ENCODE measurements around the gene CD83. TPM values are rescaled to one million over a fixed set of nuclear protein-coding genes. Genes with fewer than 3 reads are reported as not detected.

CD83 gene
- total RNA-seq, 1 donor from 2014 or later: 1.8 TPM

- Histone ChIP-seq H3K4me2 (ENCODE audit: low read length) (no peak overlapping the region), H3K9me3 (ENCODE audit: insufficient read depth, low read depth, low read length) (peaks cover 5% of the 10 kb centered on the region), H3K79me2 (ENCODE audit: insufficient read depth, low read length) (no peaks in the 10 kb centered on the region), H3K27ac (ENCODE audit: low read depth, low read length) (no peak overlapping the region), H4K20me1 (ENCODE audit: insufficient read depth, low read length) (no peaks in the 10 kb centered on the region), H3K9ac (ENCODE audit: low read length) (no peak overlapping the region), H3K36me3 (ENCODE audit: insufficient read depth, low read length) (no peaks in the 10 kb centered on the region), H3K4me1 (ENCODE audit: insufficient read depth, low read length) (no peaks in the 10 kb centered on the region), H3K27me3 (ENCODE audit: insufficient read depth, low read length) (peaks cover 21% of the 10 kb centered on the region), H2AFZ (ENCODE audit: low read depth, low read length) (no peak overlapping the region), H3K4me3 (ENCODE audit: insufficient read depth, low read depth, low read length) (no peak overlapping the region)
- H3K4me1 Mint-ChIP-seq (ENCODE audit: low read depth, unreplicated experiment): no peaks in the 10 kb centered on the region
- TF ChIP-seq CTCF (IDR thresholded peaks at IDR 0.05; ENCODE audit: insufficient read depth, low read depth, low read length): no peak
- no peak for TF ChIP-seq EZH2 (IDR thresholded peaks at IDR 0.05; ENCODE audit: insufficient read depth, low read length)
- peaks cover 27% of the 10 kb centered on the region for H3K27me3 Mint-ChIP-seq (ENCODE audit: low read depth, unreplicated experiment)
- peaks cover 3% of the 10 kb centered on the region for H3K36me3 Mint-ChIP-seq (ENCODE audit: low read depth, unreplicated experiment)
- DNase-seq (ENCODE audit: low read depth) (no peak), FAIRE-seq (no peak)
- H3K4me3 Mint-ChIP-seq (ENCODE audit: unreplicated experiment): no peak overlapping the region
- H3K9me3 Mint-ChIP-seq (ENCODE audit: unreplicated experiment): peaks cover 14% of the 10 kb centered on the region
- H3K27ac Mint-ChIP-seq (ENCODE audit: unreplicated experiment): no peak overlapping the region
These were observed 9.7 kb upstream of the CD83 start for GRCh38 chr6:14107711-14108494.

GRCh38 chr6:14108571-14109410, 8.8 kb upstream of the CD83 start:
- H3K9ac ChIP-seq (ENCODE audit: low read length): no peak overlapping the region
- no peak overlapping the region for H3K27ac Mint-ChIP-seq (ENCODE audit: unreplicated experiment)
- H3K4me2 ChIP-seq (ENCODE audit: low read length): no peak overlapping the region
- no peaks in the 10 kb centered on the region for H4K20me1 ChIP-seq (ENCODE audit: insufficient read depth, low read length)
- peaks cover 18% of the 10 kb centered on the region for H3K27me3 ChIP-seq (ENCODE audit: insufficient read depth, low read length)
- peaks cover 20% of the 10 kb centered on the region for H3K27me3 Mint-ChIP-seq (ENCODE audit: low read depth, unreplicated experiment)
- no peak overlapping the region for H3K27ac ChIP-seq (ENCODE audit: low read depth, low read length)
- no peaks in the 10 kb centered on the region for H3K36me3 ChIP-seq (ENCODE audit: insufficient read depth, low read length)
- H3K9me3 Mint-ChIP-seq (ENCODE audit: unreplicated experiment): peaks cover 11% of the 10 kb centered on the region
- H3K4me1 Mint-ChIP-seq (ENCODE audit: low read depth, unreplicated experiment): no peaks in the 10 kb centered on the region
- H3K36me3 Mint-ChIP-seq (ENCODE audit: low read depth, unreplicated experiment): peaks cover 3% of the 10 kb centered on the region
- no peaks in the 10 kb centered on the region for H3K4me1 ChIP-seq (ENCODE audit: insufficient read depth, low read length)
- H3K4me3 Mint-ChIP-seq (ENCODE audit: unreplicated experiment): no peak overlapping the region
- H3K4me3 ChIP-seq (ENCODE audit: insufficient read depth, low read depth, low read length): no peak overlapping the region
- no peak for TF ChIP-seq EZH2 (IDR thresholded peaks at IDR 0.05; ENCODE audit: insufficient read depth, low read length)
- TF ChIP-seq CTCF (IDR thresholded peaks at IDR 0.05; ENCODE audit: insufficient read depth, low read depth, low read length): no peak
- no peak overlapping the region for H2AFZ ChIP-seq (ENCODE audit: low read depth, low read length)
- no peaks in the 10 kb centered on the region for H3K79me2 ChIP-seq (ENCODE audit: insufficient read depth, low read length)
- peaks cover 5% of the 10 kb centered on the region for H3K9me3 ChIP-seq (ENCODE audit: insufficient read depth, low read depth, low read length)
- DNase-seq (ENCODE audit: low read depth) (no peak), FAIRE-seq (no peak)
